Measurements from ENCODE around the gene HDAC11. TPM values are rescaled to one million over a fixed set of nuclear protein-coding genes. Genes with fewer than 3 reads are reported as not detected.

Gene HDAC11
- total and polyA plus RNA-seq, 10 of the 15 experiments (the other 5 are each of a cell fraction or from before 2014, with no cell fraction given), result 0.04 to 0.76 (median 0.22) TPM; not detected in 1

GRCh38 chr3:13555753-13556152, 75.6 kb downstream of the HDAC11 start:
- Histone ChIP-seq H3K9me3 (replicated peaks; ENCODE audit: control insufficient read depth, insufficient read depth, low read length) (no peaks in the 10 kb centered on the region), H3K79me2 (ENCODE audit: control insufficient read depth, insufficient read depth, low read length) (no peaks in the 10 kb centered on the region), H3K36me3 (ENCODE audit: control insufficient read depth in 2 of 2, insufficient read depth in 2 of 2, low read length in 1 of 2) (no peaks in the 10 kb centered on the region), H3K4me1 (ENCODE audit: control insufficient read depth, insufficient read depth, low read length) (no peaks in the 10 kb centered on the region), H2AFZ (ENCODE audit: control insufficient read depth, low read depth, low read length) (no peak overlapping the region), H3K27me3 (replicated peaks in 1 of 2; ENCODE audit: control insufficient read depth in 2 of 2, insufficient read depth in 2 of 2, low read length in 1 of 2) (peaks cover 0 to 3% of the 10 kb centered on the region in 2 experiments; a peak in 2 of 4 replicates), H3K27ac (ENCODE audit: control insufficient read depth, insufficient read depth) (no peak overlapping the region), H3K4me3 (no peak overlapping the region), H3K4me2 (ENCODE audit: control insufficient read depth, insufficient read depth) (no peak overlapping the region), H4K20me1 (ENCODE audit: control insufficient read depth, insufficient read depth) (no peaks in the 10 kb centered on the region), H3K9ac (ENCODE audit: control insufficient read depth, insufficient read depth, low read length) (no peak overlapping the region)
- ChIA-PET CTCF (interaction anchor here (1.1 kb wide), 1 partner anchor 78 kb away, joined by 3 read pairs; no protein-coding TSS in a partner anchor), SMC1A (ENCODE audit: uncharacterized antibody, unreplicated experiment) (no interaction called here), RAD21 (ENCODE audit: unreplicated experiment) (no interaction called here), POLR2A (no interaction called here)
- intact Hi-C loops (cut with micrococcal nuclease; ENCODE audit: unreplicated experiment), result no loop called here
- DNase-seq (ENCODE audit: low read depth, low spot score) (no peak), ATAC-seq (no peak), FAIRE-seq (no peak)
- TF ChIP-seq ATF7 (IDR thresholded peaks at IDR 0.05; ENCODE audit: low read depth) (no peak), ZBTB40 (IDR thresholded peaks at IDR 0.05; ENCODE audit: borderline replicate concordance) (no peak), KLF5 (IDR thresholded peaks at IDR 0.05; ENCODE audit: partially characterized antibody) (no peak), FOXM1 (IDR thresholded peaks at IDR 0.05; ENCODE audit: low read depth, low read length) (no peak), HCFC1 (IDR thresholded peaks at IDR 0.05; ENCODE audit: low read length) (no peak), ZNF274 (IDR thresholded peaks at IDR 0.05; ENCODE audit: insufficient read depth, insufficient read length) (no peak), JUND (IDR thresholded peaks at IDR 0.05; ENCODE audit: low read depth, low read length) (no peak), EED (IDR thresholded peaks at IDR 0.05; ENCODE audit: low read depth) (no peak), SMAD1 (IDR thresholded peaks at IDR 0.05; ENCODE audit: low read depth, partially characterized antibody) (no peak), FOS (IDR thresholded peaks at IDR 0.05; ENCODE audit: borderline replicate concordance, extremely low read depth, insufficient read length) (no peak), YY1 (IDR thresholded peaks at IDR 0.05; ENCODE audit: low read depth, low read length) (no peak)
- TF ChIP-seq, protein P1, sequence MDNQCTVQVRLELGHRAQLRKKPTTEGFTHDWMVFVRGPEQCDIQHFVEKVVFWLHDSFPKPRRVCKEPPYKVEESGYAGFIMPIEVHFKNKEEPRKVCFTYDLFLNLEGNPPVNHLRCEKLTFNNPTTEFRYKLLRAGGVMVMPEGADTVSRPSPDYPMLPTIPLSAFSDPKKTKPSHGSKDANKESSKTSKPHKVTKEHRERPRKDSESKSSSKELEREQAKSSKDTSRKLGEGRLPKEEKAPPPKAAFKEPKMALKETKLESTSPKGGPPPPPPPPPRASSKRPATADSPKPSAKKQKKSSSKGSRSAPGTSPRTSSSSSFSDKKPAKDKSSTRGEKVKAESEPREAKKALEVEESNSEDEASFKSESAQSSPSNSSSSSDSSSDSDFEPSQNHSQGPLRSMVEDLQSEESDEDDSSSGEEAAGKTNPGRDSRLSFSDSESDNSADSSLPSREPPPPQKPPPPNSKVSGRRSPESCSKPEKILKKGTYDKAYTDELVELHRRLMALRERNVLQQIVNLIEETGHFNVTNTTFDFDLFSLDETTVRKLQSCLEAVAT (IDR thresholded peaks at IDR 0.05), result no peak
- TF ChIP-seq, protein P2, sequence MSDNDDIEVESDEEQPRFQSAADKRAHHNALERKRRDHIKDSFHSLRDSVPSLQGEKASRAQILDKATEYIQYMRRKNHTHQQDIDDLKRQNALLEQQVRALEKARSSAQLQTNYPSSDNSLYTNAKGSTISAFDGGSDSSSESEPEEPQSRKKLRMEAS (IDR thresholded peaks at IDR 0.05; ENCODE audit: low read depth, low read length), result no peak
- TF ChIP-seq, protein P3, sequence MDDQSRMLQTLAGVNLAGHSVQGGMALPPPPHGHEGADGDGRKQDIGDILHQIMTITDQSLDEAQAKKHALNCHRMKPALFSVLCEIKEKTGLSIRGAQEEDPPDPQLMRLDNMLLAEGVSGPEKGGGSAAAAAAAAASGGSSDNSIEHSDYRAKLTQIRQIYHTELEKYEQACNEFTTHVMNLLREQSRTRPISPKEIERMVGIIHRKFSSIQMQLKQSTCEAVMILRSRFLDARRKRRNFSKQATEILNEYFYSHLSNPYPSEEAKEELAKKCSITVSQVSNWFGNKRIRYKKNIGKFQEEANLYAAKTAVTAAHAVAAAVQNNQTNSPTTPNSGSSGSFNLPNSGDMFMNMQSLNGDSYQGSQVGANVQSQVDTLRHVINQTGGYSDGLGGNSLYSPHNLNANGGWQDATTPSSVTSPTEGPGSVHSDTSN (IDR thresholded peaks at IDR 0.05; ENCODE audit: insufficient replicate concordance, low read depth, low read length), result no peak
- BruUV-seq (replicated peaks), result no TSS peak
- WGBS (ENCODE audit: insufficient coverage, insufficient replicate concordance, low lambda C conversion rate, missing lambda C conversion rate), result 38% methylated on average over 11 of the region's 11 CpGs
- in situ Hi-C loops (cut with MboI), result no loop called here
